ENCODE measurements around the gene SLC25A34.

The SLC25A34 gene

DNA sequence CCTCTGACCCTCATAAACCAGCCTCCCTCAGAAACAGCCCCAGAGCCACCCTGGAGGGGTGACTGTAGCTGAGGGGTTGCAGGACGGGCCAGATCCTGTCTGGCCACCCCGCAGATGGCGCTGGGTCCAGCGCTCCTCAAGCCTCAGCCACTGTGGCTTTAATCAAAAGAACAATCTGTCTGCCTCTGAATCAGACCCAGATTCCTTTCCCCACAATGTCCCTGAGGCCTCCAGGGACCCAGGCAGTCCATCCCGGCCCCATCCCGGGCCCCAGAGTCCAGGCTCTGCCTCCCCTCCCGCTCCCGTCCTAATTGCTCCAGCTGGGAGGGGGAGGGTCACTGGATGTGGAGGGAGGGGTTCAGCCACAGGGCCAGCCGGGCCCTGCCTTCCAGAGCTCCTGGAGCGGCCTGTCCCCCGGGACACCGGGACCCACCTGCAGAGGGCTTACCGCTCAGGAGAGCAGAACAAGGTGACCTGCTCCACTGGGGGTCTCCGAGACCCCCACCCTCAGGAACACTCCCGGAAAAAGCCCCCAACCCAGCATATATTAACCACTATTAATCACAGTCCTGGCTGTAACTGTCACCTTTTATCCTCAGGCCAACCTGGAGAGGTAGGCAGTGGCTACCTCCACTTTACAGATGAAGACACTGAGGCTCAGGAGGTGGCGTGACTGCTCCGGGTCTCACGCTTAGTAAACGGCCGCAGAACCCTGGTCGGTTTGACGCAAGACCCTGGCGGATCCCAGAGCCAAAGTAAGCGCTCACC is 21.7 kb downstream of the SLC25A34 start:
- no peak overlapping the region for H3K23ac ChIP-seq (ENCODE audit: low read depth, low read length, poor library complexity)
- H3K27me3 ChIP-seq (ENCODE audit: control insufficient read depth in 3 of 3, insufficient read depth in 3 of 3, low read depth in 1 of 3, low read length in 3 of 3), result peaks cover 0 to 21% (median 20%) of the 10 kb centered on the region in 3 experiments
- H2AK5ac ChIP-seq (ENCODE audit: low read depth, low read length), result peak overlapping the region; percentile 86
- no peak overlapping the region for H4K91ac ChIP-seq (ENCODE audit: low read depth, low read length, poor library complexity)
- H2AFZ ChIP-seq (ENCODE audit: low read length), result peak overlapping the region; percentile 93
- H3K9me3 ChIP-seq (replicated peaks in 1 of 2; ENCODE audit: control insufficient read depth in 2 of 2, insufficient read depth in 1 of 2, low read depth in 1 of 2, low read length in 2 of 2), result no peaks in the 10 kb centered on the region
- H3K4me3 ChIP-seq (ENCODE audit: low read length in 2 of 2), result peak overlapping the region; percentile 46 to 66
- H3K27ac ChIP-seq (replicated peaks; ENCODE audit: low read length), result no peak overlapping the region
- H3K4ac ChIP-seq (ENCODE audit: low read length), result no peak overlapping the region
- no peak for DNase-seq (ENCODE audit: low spot score)
- peak overlapping the region; percentile 77 for H3K4me2 ChIP-seq (ENCODE audit: insufficient read depth, low read length, poor library complexity, severe bottlenecking)
- peak overlapping the region; percentile 30 for H2BK5ac ChIP-seq (ENCODE audit: low read length)
- H3K79me1 ChIP-seq (ENCODE audit: low read depth, low read length), result peaks cover 6% of the 10 kb centered on the region
- peak overlapping the region; percentile 57 for H3K14ac ChIP-seq (ENCODE audit: low read length)
- H3K4me1 ChIP-seq (ENCODE audit: control insufficient read depth in 2 of 2, insufficient read depth in 1 of 2, low read depth in 1 of 2, low read length in 2 of 2), result peaks cover 24 to 32% of the 10 kb centered on the region in 2 donors
- H2BK15ac ChIP-seq (ENCODE audit: low read length), result peak overlapping the region; percentile 96
- peak overlapping the region; percentile 90 for H3K18ac ChIP-seq (ENCODE audit: low read length)
- H3K9ac ChIP-seq (ENCODE audit: low read depth, low read length, poor library complexity), result peak overlapping the region; percentile 61
- H2BK12ac ChIP-seq (ENCODE audit: low read length), result peak overlapping the region; percentile 90
- H3K36me3 ChIP-seq (replicated peaks in 1 of 2; ENCODE audit: control insufficient read depth in 2 of 2, insufficient read depth in 2 of 2, low read length in 2 of 2), result no peaks in the 10 kb centered on the region
- peak overlapping the region; percentile 96 for H4K8ac ChIP-seq (ENCODE audit: low read depth, low read length)
- H2BK120ac ChIP-seq (ENCODE audit: low read depth, low read length), result peak overlapping the region; percentile 87
- no CpG with 5 or more reads among the region's 24 CpGs for WGBS, 2 donors (ENCODE audit: extremely low coverage in 2 of 2, insufficient read length in 2 of 2, insufficient replicate concordance in 1 of 2)

DNA sequence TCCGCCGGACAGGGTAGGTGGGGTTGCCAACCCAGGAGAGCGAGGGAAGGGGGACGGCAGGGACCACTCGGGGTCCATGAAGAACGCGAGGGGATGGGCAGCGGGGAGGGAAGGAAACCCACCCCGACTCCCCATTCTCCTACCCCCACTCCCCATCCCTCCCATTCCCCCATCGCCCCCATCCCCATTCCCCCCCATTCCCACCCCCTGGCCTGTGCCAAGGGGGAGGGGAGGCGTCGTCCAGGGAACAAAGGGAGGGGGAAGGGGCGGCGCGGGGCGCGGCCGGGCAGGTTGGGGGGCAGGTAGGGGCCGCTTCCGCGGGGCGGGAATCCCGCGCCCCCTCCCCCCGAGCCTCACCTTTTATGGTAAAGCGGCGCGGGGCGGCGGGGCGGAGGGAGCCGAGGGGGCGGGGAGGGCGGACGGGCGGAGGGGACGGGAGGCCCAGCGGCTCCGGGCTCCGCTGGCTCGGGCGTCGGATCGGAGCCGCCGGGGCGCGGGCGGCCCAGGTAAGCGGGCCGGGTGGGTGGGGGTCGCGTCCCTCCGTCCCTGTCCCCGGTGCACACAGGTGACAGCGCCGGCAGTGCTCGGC is 22.4 kb downstream of the SLC25A34 start, which contains the start of gene FBLIM1:
TSS of gene FBLIM1 (plus strand) at position 453 of the 589 bp plus-strand sequence. CDS start 6,189 bp downstream, outside the sequence.
- H3K18ac ChIP-seq (ENCODE audit: low read length), result peak within 1 kb of the TSS; percentile 96

DNA sequence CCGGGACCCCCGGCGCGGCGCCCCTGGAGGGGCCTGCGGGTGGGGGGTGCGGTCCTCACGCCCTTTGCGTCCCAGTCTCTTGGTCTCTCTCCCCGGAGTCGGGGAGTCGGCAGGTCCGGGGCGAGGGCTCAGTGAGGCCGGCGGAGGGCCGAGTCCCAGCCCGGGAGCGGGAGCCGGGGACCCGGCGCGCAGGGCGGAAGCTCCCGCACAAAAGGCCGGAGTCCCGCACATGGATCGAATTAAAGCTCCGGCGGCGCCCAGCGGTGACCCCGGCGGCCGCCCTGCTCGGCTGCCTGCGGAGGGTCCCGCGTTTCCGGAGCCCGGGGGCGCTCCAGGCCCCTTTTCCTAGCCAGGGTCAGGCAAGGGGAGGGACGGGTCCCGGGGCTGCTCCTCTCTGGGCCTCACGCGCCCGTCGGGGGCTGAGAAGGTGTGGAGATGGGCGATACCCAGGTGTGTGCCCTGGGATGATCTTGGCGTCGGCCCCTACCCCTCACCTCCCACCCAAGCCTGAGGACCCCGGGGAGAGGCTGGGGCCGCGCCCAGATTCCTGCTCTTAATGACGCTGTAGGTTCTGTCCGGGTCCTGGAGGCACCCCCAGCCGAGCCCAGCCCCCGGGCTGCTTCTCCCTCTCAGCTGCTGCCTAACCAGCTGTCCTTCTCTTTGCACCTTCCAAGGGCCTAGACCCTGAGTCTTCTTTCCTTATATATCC is 23.0 kb downstream of the SLC25A34 start:
- Histone ChIP-seq H3K27ac (replicated peaks; ENCODE audit: low read length) (no peak overlapping the region), H3K4me2 (ENCODE audit: insufficient read depth, low read length, poor library complexity, severe bottlenecking) (peak overlapping the region; percentile 91), H3K23ac (ENCODE audit: low read depth, low read length, poor library complexity) (peak overlapping the region; percentile 85), H3K14ac (ENCODE audit: low read length) (peak overlapping the region; percentile 99), H3K4me3 (ENCODE audit: low read length in 2 of 2) (peak overlapping the region; percentile 66 to 91), H3K36me3 (replicated peaks in 1 of 2; ENCODE audit: control insufficient read depth in 2 of 2, insufficient read depth in 2 of 2, low read length in 2 of 2) (peaks cover 1% of the 10 kb centered on the region in 2 donors), H4K91ac (ENCODE audit: low read depth, low read length, poor library complexity) (no peak overlapping the region), H3K27me3 (ENCODE audit: control insufficient read depth in 3 of 3, insufficient read depth in 3 of 3, low read depth in 1 of 3, low read length in 3 of 3) (peaks cover 0 to 21% (median 20%) of the 10 kb centered on the region in 3 experiments), H2BK12ac (ENCODE audit: low read length) (no peak overlapping the region), H3K4me1 (ENCODE audit: control insufficient read depth in 2 of 2, insufficient read depth in 1 of 2, low read depth in 1 of 2, low read length in 2 of 2) (peaks cover 24 to 29% of the 10 kb centered on the region in 2 donors), H2BK5ac (ENCODE audit: low read length) (peak overlapping the region; percentile 75), H2BK15ac (ENCODE audit: low read length) (peak overlapping the region; percentile 85), H2AK5ac (ENCODE audit: low read depth, low read length) (peak overlapping the region; percentile 56), H2AFZ (ENCODE audit: low read length) (peak overlapping the region; percentile 93), H3K9me3 (replicated peaks in 1 of 2; ENCODE audit: control insufficient read depth in 2 of 2, insufficient read depth in 1 of 2, low read depth in 1 of 2, low read length in 2 of 2) (no peaks in the 10 kb centered on the region), H3K4ac (ENCODE audit: low read length) (peak overlapping the region; percentile 76), H3K18ac (ENCODE audit: low read length) (peak overlapping the region; percentile 96), H4K8ac (ENCODE audit: low read depth, low read length) (peak overlapping the region; percentile 43), H3K79me1 (ENCODE audit: low read depth, low read length) (peaks cover 6% of the 10 kb centered on the region), H3K9ac (ENCODE audit: low read depth, low read length, poor library complexity) (peak overlapping the region; percentile 84), H2BK120ac (ENCODE audit: low read depth, low read length) (peak overlapping the region; percentile 81)
- DNase-seq (ENCODE audit: low spot score), result no peak
- WGBS, 2 donors (ENCODE audit: extremely low coverage in 2 of 2, insufficient read length in 2 of 2, insufficient replicate concordance in 1 of 2), result no CpG with 5 or more reads among the region's 58 CpGs

More for the DNA sequence above, 22.4 kb downstream of the SLC25A34 start, which contains the start of gene FBLIM1:
- Histone ChIP-seq H3K4me3 (ENCODE audit: low read length in 2 of 2) (peak within 1 kb of the TSS; percentile 66 to 91), H3K79me1 (ENCODE audit: low read depth, low read length) (peaks cover 6% of the 10 kb centered on the region), H2AFZ (ENCODE audit: low read length) (peak within 1 kb of the TSS; percentile 93), H2BK15ac (ENCODE audit: low read length) (peak within 1 kb of the TSS; percentile 96), H3K9me3 (replicated peaks in 1 of 2; ENCODE audit: control insufficient read depth in 2 of 2, insufficient read depth in 1 of 2, low read depth in 1 of 2, low read length in 2 of 2) (no peaks in the 10 kb centered on the region), H4K8ac (ENCODE audit: low read depth, low read length) (peak within 1 kb of the TSS; percentile 96), H4K91ac (ENCODE audit: low read depth, low read length, poor library complexity) (no peak within 1 kb of the TSS), H3K4ac (ENCODE audit: low read length) (peak within 1 kb of the TSS; percentile 76), H2BK5ac (ENCODE audit: low read length) (peak within 1 kb of the TSS; percentile 75), H3K4me1 (ENCODE audit: control insufficient read depth in 2 of 2, insufficient read depth in 1 of 2, low read depth in 1 of 2, low read length in 2 of 2) (peaks cover 24 to 32% of the 10 kb centered on the region in 2 donors), H3K36me3 (replicated peaks in 1 of 2; ENCODE audit: control insufficient read depth in 2 of 2, insufficient read depth in 2 of 2, low read length in 2 of 2) (no peaks in the 10 kb centered on the region), H3K27me3 (ENCODE audit: control insufficient read depth in 3 of 3, insufficient read depth in 3 of 3, low read depth in 1 of 3, low read length in 3 of 3) (peaks cover 0 to 21% (median 20%) of the 10 kb centered on the region in 3 experiments), H3K23ac (ENCODE audit: low read depth, low read length, poor library complexity) (peak within 1 kb of the TSS; percentile 85), H2AK5ac (ENCODE audit: low read depth, low read length) (peak within 1 kb of the TSS; percentile 84), H3K14ac (ENCODE audit: low read length) (peak within 1 kb of the TSS; percentile 99), H3K4me2 (ENCODE audit: insufficient read depth, low read length, poor library complexity, severe bottlenecking) (peak within 1 kb of the TSS; percentile 91), H2BK120ac (ENCODE audit: low read depth, low read length) (peak within 1 kb of the TSS; percentile 87), H3K27ac (replicated peaks; ENCODE audit: low read length) (no peak within 1 kb of the TSS), H2BK12ac (ENCODE audit: low read length) (peak within 1 kb of the TSS; percentile 90), H3K9ac (ENCODE audit: low read depth, low read length, poor library complexity) (peak within 1 kb of the TSS; percentile 84)
- DNase-seq (ENCODE audit: low spot score), result no peak
- WGBS, 2 donors (ENCODE audit: extremely low coverage in 2 of 2, insufficient read length in 2 of 2, insufficient replicate concordance in 1 of 2), result no CpG with 5 or more reads among the region's 58 CpGs
